Stimulated activated CD4-positive, alpha-beta T cell treated with anti-CD3 and anti-CD28 coated beads, Interleukin-4, amount 100 ng/mL, for 1 hour (primary cell): ENCODE measurements around the gene MROH9.
"Not testable (repeated sequence)": the region's sequence is repeated elsewhere in the genome, so short reads cannot be mapped to it uniquely, and the experiment has no call there.

ENCODE experiments used
- DNase-seq: peaks from one replicate; pipeline ENCODE4 v3.0.0-alpha.2; 2020

The MROH9 gene, protein sequence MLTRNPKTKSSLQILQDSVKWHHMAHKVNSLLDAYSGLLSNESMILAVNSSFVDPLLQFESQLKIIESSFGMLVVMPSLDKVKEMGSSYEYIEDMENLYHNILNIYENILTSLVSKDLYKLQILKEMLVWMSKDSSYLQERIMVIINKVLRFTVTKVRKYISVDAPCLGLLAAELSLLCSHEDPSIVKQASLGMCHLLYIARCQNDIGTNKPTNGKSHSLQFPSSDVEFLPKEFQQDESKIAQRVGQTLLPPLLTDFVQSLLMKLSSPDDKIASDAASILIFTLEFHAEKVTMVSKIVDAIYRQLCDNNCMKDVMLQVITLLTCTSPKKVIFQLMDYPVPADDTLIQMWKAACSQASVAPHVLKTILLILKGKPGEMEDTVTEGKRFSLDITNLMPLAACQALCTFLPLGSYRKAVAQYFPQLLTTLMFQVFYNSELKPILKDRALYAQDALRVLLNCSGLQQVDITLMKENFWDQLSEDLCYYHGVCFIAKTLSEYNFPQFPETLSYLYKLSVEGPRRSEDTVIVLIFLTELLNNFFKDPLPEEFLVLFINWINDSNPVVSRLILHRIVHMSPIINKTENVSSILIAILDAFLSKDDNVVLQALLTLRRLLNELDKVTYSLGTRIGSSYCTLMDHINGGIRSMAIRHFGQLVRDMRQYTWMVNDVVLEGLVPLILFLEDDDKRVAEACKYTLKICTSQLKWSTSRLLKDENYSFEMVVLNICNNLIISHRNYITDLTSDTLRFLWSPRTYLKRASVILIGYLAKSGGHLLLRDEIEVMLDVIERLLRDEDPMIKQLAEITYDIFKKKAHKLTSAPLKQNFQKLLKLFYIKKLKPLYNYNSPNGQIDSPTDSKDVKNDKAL

DNA sequence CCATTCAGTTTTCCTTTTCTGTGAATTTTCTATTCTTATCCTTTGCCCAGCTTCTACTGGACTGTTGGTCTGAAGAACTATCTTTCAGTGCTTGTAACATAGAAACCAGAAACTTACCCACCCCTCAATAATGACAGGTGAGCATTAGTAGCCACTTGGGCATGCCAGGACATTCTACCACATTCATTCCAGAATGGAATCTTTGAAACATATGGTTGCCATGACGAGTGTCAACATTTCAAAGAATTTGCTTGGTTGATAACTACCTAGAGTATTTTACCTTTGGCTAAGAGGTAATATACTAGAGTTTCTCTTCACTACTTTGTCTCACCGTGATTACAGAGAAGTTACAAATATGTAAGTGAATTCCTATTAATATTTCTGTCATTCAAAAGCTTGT, at the start of gene MROH9:
Gene MROH9 (plus strand): TSS at position 304 of the 400 bp plus-strand sequence. CDS start 10,023 bp downstream, outside the sequence.
- no peak for DNase-seq

DNA sequence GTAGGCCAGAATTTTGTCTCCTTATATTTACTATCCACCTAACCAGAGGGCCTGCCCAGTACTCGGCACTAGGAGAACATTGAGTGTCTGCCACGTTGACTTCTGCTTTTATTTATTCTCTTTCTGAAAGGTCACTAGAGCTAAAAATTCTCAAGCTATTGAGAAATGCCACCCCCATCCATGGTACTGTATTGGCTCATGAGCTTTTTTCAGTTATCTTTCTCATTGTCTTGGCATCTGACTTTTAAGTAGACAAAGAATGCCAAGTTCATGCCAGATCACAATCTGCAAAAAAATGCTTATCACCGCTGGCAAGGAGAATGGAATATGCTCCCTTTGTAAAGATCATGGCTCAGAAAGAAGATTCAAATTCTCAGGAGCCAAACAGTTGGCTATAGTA, 49.8 kb upstream of the MROH9 start:
- no peak for DNase-seq

DNA sequence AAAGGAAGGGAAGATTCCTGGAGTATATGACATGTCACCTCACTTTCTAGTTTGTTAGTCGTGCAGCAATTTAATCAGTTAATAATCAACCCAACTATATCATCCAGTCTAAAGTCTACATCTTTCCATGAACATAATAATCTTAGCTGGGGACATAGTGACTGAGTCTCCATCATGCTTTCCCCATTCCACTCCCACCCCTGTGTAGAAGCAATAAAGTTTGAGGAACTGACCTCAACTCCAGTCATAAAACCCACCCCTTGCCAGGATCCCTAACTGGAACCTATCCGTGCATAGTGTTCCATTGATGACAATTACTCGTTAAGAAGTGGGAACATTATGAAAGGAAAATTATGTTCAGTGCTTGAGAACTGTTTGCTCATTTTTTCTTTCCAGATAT, 48.9 kb upstream of the MROH9 start:
- no peak for DNase-seq

DNA sequence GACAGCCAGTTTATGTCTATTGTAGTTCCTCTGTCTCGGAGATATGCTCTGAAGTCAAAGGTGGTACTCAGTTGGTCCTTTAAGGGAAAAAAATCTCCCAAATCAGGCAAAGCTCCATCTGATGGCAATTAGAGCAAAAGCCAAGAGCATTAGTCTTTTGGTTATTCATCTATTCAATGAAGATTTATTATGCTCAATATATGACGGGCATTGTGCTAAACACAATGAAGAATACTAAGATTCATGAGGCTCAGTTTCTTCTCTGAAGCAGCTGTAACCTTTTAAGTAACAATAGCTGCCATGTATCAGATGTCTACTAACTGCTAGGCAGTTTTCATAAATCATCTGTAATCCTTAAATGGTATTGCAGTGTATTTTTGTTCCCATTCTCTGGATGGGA, 47.6 kb upstream of the MROH9 start:
- no peak for DNase-seq

DNA sequence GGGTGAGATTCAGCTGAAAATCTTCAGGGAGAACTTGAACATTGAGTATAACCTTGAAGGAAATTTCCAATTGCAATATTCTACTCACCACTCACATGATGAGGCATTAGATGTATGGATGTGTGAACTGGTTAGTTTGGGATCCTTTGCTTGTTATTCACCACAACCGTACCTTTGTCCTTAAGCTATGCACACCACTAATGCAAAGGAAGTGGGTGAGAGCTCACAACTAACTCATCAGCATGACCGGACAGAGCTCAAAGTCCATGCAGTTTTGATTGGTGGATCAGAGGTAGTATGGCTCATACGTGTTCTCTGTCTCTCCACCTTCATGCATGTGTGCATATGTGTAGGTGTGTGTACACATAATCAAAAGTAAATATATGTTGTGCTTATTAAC, 43.5 kb upstream of the MROH9 start:
- DNase-seq: no peak

DNA sequence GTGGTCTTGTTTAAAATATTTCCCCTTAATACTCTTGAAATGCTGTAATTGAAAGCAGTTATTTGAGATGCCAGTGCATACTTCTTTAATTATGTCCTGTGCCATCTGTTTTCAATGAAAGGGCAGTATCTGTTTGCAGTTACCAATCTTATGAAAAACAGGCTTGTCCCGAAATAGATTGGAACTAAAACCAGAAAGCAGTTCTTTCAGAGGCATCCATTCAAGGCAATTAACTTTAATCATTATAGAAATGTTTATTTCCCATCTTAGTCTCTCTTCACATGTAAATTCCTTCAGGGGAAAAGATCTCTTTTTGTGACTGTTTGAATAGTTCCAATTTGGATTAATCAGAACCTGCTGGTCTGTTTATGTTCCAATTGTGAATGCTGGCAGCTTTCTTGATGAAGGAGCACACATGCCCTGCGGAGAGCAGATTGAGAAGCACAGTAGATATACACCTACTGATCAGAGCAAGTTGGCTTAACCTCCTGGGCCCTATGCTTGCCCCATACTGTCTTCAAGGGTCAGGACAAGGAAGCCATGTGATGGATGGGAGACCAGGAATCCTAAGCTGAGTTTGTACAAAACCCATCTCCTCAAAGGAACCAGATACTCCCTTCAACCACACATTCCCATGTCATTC, 41.6 kb upstream of the MROH9 start:
- DNase-seq: no peak

DNA sequence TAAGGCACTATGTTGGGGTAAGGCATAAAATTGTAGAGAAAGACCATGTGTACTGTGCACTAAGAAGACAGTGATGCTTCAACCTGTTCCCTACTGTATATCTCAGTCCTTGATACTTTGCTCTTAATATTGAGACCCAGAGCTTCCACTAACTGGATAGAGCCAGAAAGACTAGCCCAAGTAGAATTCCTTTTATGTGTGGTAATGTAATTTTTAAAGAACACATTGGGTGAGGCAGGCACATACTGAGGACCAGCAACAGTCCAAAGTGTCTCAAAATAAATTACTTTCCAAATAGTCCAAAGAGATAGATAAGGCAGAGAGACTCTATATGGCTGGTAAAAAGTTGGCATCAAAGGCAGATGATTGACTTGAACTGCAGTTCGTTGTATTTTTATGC, 31.4 kb upstream of the MROH9 start:
- DNase-seq: no peak

DNA sequence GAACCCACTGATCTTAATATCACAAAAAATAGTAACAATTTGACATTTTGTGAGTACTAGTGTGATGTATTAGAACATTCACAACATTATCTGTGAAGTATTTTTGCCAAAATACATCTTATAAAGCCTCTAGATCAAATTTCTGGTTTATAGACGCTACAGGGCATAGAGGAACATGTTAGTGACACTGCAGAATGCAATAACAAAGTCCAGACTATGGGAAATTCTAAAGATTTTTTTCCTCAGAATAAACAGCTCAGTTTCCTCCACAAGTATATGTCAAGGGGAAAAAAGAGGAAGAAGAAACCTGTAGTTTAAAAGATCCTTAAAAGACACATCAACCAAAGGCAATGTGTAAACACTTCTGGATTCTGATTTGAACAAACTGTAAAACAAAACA, 26.4 kb upstream of the MROH9 start:
- DNase-seq: no peak

DNA sequence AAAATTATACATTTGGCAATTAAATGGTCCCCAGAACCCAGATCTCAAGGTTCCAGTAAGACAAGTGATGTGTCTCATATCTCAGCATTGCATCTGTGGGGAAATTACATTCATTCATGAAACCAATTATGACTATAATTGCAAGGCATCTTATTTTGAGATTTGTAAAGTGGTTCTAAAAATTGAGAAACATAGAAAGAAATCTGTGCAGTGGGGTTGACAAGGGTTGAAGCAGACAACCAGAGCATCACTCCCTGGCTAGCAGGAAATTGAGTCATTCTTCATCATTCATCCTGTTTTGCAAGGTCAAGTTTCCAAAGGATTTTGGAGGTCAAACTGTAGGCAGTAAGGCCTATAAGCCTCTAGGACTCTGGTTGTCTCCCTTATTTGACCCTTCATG, 25.1 kb upstream of the MROH9 start:
- DNase-seq: no peak

DNA sequence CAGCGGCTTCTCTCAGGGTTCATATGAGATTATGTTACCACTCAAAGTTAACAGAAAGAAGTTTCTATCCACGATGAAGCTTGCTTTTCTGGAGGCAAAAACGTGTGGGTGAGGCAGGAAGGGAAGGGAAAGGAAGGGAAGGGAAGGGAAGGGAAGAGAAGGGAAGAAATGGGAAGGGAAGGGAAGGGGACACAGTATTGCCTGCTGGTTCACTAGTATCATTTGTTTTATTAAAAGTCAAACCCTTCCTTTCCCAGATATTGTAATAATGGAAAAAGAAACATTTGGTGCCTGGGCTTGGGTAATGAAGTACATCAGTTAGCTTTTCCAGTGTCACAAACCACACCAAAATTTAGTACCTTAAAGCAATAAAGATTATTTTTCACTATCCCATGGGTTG, 18.0 kb upstream of the MROH9 start:
- no peak for DNase-seq

DNA sequence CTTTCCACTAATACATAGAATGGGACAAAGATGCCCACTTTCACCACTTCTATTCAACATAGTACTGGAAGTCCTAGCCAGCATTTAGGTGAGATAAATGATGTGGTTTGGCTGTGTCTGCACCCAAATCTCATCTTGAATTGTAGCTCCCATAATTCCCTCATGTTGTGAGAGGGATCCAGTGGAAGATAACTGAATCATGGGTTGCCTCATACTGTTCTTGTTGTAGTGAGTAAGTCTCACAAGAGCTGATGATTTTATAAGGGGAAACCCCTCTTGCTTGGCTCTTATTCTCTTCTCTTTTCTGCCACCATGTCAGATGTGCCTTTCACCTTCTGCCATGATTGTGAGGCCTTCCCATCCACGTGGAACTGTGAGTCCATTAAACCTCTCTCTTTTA, 10.7 kb upstream of the MROH9 start:
- DNase-seq: not testable (repeated sequence)

DNA sequence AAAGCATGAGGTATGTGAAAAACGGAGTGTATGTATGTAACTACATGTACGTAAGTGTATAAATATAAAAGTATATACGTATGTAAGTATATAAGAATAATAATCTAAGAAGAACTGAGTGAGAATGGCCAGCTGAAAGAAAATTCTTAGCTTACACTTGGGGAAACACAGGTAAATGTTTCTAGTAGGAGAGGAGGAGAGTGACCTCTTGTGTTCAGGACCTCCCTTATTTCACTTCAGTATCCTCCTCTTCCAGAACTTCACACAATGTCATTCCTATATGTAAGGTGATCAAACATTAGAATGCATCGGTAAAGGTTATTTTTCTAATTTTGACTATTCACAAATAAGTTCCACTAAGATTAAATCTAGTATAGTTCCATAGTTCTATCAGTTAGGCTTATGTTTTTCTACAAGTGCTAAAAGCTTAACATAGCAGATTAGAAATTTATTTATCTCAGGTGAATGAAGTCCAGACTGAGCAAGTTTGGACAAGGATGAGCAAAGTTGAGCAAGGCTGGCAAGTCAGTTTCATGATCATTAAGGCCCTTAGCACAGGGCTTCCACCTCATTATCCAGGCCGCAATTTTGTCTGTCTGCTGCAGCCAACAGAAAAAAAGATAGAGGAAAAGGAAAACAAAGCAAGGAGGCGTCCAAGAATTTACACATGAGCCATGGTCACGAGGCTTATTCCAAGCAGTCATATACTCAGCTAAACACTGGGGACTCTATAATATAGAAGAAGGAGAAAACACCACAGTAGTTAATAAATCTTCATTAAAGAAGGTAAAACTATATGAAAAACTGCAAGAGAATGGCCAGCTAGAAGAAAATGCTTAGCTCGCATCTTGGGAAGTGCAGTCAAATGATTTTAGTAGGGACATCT, 7.1 kb upstream of the MROH9 start:
- DNase-seq: no peak

DNA sequence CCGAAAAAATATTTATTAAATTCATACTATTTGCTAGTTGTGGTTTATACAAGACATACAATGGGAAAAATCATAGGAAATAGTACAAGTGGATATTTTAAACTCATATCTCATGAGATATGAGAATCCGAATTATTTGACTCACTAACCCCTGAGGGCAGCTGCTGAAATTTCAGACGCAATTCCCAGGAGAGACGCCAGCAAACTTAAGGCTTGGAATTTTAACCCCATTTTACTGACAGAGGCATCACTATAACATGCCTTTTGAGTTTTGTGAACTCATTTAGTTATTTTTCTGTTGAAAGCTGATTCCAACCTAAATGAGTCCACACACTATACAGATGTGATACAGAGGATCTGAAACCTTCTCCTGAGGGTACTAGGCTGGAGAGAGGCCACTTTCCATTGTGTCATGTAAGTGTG, 5.9 kb upstream of the MROH9 start:
- no peak for DNase-seq

DNA sequence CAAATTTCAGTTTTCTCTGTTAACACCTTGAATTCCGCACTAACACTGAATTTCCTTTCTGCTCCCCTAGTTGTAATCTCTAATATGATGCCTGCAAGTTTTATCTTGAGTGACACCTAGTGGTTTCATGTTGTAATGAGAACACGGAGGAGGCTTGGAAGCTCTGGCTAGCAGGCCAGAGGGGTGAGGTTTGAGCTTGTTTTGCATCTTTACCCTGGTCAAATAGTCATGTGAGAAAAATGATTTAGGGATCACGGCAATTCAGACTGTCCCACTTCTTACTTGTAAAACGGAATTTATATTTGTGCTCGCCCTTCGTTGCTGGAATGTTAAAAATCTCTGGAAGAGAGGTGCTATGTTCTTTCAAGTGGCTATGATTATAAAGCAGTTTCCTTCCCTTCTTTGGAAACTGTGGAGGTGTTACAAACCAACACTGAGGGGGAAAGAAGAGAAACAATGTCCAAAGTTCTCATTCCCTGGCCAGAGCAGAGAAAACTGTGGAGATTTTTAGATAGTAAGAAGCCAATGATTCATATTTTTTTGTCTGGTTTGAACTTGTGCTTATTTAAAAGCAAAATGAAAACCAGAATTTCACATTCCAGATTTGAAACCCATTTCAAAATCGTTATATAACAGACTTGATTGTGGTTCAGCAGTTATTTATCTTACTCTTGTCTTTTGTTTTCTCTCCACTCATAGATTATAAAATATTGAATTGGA, 5.3 kb upstream of the MROH9 start:
- DNase-seq: no peak

DNA sequence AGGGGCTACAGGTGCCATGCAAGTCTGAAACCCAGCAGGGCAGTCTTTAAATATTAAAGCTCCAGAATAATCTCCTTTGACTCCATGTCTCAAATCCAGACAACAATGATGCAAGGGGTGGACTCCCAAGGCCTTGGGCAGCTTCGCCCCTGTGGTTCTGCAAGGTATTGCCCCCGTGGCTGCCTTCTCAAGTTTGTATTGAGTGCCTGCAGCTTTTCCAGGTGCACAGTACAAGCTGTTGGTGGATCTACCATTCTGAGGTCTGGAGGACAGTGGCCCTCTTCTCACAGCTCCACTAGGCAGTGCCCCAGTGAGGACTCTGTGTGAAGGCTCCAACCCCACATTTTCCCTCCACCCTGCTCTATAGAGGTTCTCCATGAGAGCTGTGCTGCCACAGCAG, 3.7 kb upstream of the MROH9 start:
- DNase-seq: no peak

DNA sequence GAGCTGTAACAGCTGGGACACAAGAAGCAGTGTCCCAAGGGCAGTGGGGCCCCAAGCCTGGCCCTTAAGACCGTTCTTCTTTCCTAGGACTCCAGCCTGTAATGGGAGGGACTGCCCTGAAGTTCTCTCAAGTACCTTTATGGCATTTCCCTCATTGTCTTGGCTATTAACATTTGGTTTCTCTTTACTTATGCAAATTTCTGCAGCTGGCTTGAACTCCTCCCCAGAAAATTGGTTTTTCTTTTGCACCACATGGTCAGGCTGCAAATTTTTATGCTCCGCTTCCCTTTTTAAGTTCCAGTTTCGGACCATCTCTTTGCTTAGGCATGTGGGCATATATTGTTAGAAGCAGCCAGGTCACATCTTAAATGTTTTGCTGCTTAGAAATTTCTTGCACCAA, 3.1 kb upstream of the MROH9 start:
- DNase-seq: no peak

DNA sequence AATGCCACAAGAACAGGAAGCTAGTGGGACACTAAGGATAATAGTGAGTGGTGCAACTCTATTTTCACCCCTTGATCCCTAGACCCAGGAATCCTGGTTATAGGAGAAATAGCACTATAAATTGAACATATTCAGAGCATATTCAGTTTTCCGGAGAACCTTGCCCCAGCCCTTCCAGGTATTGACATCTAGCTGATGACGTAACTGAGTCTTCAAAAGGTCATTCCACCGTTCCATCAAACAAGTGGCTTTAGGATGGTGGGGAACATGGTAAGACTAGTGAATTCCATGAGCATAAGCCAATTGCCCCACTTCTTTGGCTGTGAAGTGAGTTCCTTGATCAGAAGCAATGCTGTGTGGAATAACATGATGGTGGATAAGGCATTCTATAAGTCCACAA, 2.9 kb downstream of the MROH9 start:
- DNase-seq: no peak

DNA sequence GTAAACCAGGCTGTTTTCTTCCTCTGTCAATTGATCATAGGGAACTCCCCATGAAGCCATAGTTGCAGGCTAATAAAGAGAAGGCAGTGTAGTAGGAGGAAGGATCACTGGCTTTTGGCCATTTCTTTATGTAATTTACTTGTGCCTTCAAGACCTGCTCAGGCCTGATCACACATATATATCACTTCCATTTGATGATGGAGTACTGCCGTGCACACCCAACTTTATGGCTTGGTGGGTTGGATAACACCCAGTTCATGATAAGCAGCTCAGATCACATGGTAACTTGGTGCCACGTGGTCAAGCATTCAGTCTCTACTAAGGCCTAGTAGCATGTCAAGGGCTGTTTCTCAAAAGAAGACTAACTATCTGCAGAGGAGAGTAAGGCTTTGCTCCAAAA, 4.1 kb downstream of the MROH9 start:
- no peak for DNase-seq

DNA sequence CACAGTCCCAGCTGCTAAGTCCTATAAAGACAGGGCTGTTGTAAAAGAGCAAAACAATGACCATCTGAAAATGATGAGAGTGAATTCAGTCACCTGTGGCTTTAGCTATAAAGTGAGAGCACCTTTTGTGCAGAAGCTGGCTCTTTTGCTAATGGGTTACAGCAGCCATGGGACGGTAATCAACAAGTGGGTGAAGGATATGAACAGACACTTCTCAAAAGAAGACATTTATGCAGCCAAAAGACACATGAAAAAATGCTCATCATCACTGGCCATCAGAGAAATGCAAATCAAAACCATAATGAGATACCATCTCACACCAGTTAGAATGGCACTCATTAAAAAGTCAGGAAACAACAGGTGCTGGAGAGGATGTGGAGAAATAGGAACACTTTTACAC, 16.4 kb downstream of the MROH9 start:
- DNase-seq: not testable (repeated sequence)

DNA sequence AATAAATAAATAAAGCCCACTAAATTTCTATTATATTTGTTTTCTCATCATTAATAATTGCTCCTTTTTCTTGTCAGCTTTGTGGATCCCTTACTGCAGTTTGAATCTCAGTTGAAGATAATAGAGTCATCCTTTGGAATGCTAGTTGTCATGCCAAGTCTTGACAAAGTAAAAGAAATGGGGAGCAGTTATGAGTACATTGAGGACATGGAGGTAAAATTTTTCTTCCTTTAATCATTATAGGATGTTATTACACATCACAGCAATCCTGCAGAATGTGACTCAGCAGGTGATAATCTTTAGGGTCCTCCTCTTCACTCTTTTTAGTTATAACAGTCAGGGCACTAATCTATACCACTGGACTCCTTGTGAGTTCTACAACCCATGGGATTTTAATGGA, 24.1 kb downstream of the MROH9 start:
- DNase-seq: no peak

DNA sequence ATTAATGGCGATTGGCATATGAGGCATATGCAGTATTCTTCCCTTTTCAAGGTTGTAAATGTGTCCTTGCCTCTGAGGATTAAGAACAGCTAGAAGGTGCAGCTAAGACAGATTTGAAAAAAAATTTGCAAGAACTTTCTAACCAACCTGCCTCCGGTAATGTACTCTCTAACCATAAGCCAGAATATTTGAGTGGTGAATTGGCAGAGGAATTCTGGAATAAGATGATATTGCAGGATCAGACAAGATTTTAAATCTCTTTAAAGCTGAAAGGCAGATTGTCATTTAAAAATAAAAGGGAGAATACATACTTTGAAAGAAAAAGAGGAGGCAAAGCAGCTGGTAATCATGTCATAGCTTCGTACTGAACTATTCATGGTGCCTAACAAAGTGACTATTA, 29.2 kb downstream of the MROH9 start:
- DNase-seq: no peak
